ENCODE results near the gene PSMD10.
A peak's percentile ranks its signal among the peaks of the same experiment; 100 is the strongest.

Gene PSMD10

GRCh38 chrX:108091264-108091877 lies at the start of gene PSMD10, which contains the start of gene ATG4A:
PSMD10 (minus strand) TSS chrX:108091542; CDS start chrX:108091520, 22 bp downstream.
ATG4A (plus strand) TSS chrX:108091778; CDS start chrX:108091827, 49 bp downstream.
- peaks cover 3% of the 10 kb centered on the region; the same call in 1 of the 2 replicates for H3K27me3 ChIP-seq (ENCODE audit: control insufficient read depth, insufficient read depth, low read length)
- H3K27ac ChIP-seq (ENCODE audit: low read depth, low read length) = peak within 1 kb of the TSS; percentile 24; the same call in 1 of the 2 replicates
- peaks cover 2% of the 10 kb centered on the region; the same call in 1 of the 2 replicates for H3K4me1 ChIP-seq (ENCODE audit: control insufficient read depth, insufficient read depth, low read length)
- peaks cover 23% of the 10 kb centered on the region for H3K36me3 ChIP-seq (ENCODE audit: control insufficient read depth, insufficient read depth, low read length)
- peak within 1 kb of the TSS; percentile 90 for H3K9ac ChIP-seq (ENCODE audit: low read length)
- peak within 1 kb of the TSS; percentile 84 for H3K4me3 ChIP-seq (ENCODE audit: low read depth, low read length)
- H3K9me3 ChIP-seq (ENCODE audit: control insufficient read depth, insufficient read depth, low read depth, low read length) = no peaks in the 10 kb centered on the region

GRCh38 chrX:108138814-108139702 lies 47.7 kb upstream of the PSMD10 start:
- Histone ChIP-seq H3K4me1 (ENCODE audit: control insufficient read depth, insufficient read depth, low read length) (no peaks in the 10 kb centered on the region), H3K4me3 (ENCODE audit: low read depth, low read length) (no peak overlapping the region), H3K9ac (ENCODE audit: low read length) (no peak overlapping the region), H3K27me3 (ENCODE audit: control insufficient read depth, insufficient read depth, low read length) (peaks cover 3% of the 10 kb centered on the region; the same call in 1 of the 2 replicates), H3K27ac (ENCODE audit: low read depth, low read length) (no peak overlapping the region), H3K36me3 (ENCODE audit: control insufficient read depth, insufficient read depth, low read length) (no peaks in the 10 kb centered on the region), H3K9me3 (ENCODE audit: control insufficient read depth, insufficient read depth, low read depth, low read length) (no peaks in the 10 kb centered on the region)

- H3K9ac ChIP-seq (ENCODE audit: low read length) = no peak overlapping the region
- no peak overlapping the region for H3K4me3 ChIP-seq (ENCODE audit: low read depth, low read length)
- no peak overlapping the region for H3K27ac ChIP-seq (ENCODE audit: low read depth, low read length)
- peaks cover 3% of the 10 kb centered on the region; the same call in 1 of the 2 replicates for H3K27me3 ChIP-seq (ENCODE audit: control insufficient read depth, insufficient read depth, low read length)
- no peaks in the 10 kb centered on the region for H3K9me3 ChIP-seq (ENCODE audit: control insufficient read depth, insufficient read depth, low read depth, low read length)
- H3K36me3 ChIP-seq (ENCODE audit: control insufficient read depth, insufficient read depth, low read length) = no peaks in the 10 kb centered on the region
- no peaks in the 10 kb centered on the region; the same call in 1 of the 2 replicates for H3K4me1 ChIP-seq (ENCODE audit: control insufficient read depth, insufficient read depth, low read length)
Measured at GRCh38 chrX:108134724-108135123, 43.4 kb upstream of the PSMD10 start.

GRCh38 chrX:108132876-108133275 lies 41.5 kb upstream of the PSMD10 start:
- Histone ChIP-seq H3K4me3 (ENCODE audit: low read depth, low read length) (no peak overlapping the region), H3K9ac (ENCODE audit: low read length) (no peak overlapping the region), H3K4me1 (ENCODE audit: control insufficient read depth, insufficient read depth, low read length) (no peaks in the 10 kb centered on the region; the same call in 1 of the 2 replicates), H3K36me3 (ENCODE audit: control insufficient read depth, insufficient read depth, low read length) (no peaks in the 10 kb centered on the region), H3K27ac (ENCODE audit: low read depth, low read length) (no peak overlapping the region), H3K9me3 (ENCODE audit: control insufficient read depth, insufficient read depth, low read depth, low read length) (no peaks in the 10 kb centered on the region), H3K27me3 (ENCODE audit: control insufficient read depth, insufficient read depth, low read length) (no peaks in the 10 kb centered on the region)

GRCh38 chrX:108132034-108132433 lies 40.7 kb upstream of the PSMD10 start:
- H3K9me3 ChIP-seq (ENCODE audit: control insufficient read depth, insufficient read depth, low read depth, low read length) = no peaks in the 10 kb centered on the region
- H3K27ac ChIP-seq (ENCODE audit: low read depth, low read length) = no peak overlapping the region
- H3K36me3 ChIP-seq (ENCODE audit: control insufficient read depth, insufficient read depth, low read length) = no peaks in the 10 kb centered on the region
- no peaks in the 10 kb centered on the region for H3K27me3 ChIP-seq (ENCODE audit: control insufficient read depth, insufficient read depth, low read length)
- no peak overlapping the region for H3K9ac ChIP-seq (ENCODE audit: low read length)
- H3K4me1 ChIP-seq (ENCODE audit: control insufficient read depth, insufficient read depth, low read length) = peaks cover 6% of the 10 kb centered on the region
- no peak overlapping the region for H3K4me3 ChIP-seq (ENCODE audit: low read depth, low read length)

- H3K9ac ChIP-seq (ENCODE audit: low read length) = no peak overlapping the region
- no peaks in the 10 kb centered on the region for H3K36me3 ChIP-seq (ENCODE audit: control insufficient read depth, insufficient read depth, low read length)
- H3K27ac ChIP-seq (ENCODE audit: low read depth, low read length) = no peak overlapping the region
- peaks cover 11% of the 10 kb centered on the region for H3K4me1 ChIP-seq (ENCODE audit: control insufficient read depth, insufficient read depth, low read length)
- H3K4me3 ChIP-seq (ENCODE audit: low read depth, low read length) = no peak overlapping the region
- H3K27me3 ChIP-seq (ENCODE audit: control insufficient read depth, insufficient read depth, low read length) = no peaks in the 10 kb centered on the region
- H3K9me3 ChIP-seq (ENCODE audit: control insufficient read depth, insufficient read depth, low read depth, low read length) = no peaks in the 10 kb centered on the region
Measured at GRCh38 chrX:108131471-108131870, 40.1 kb upstream of the PSMD10 start.

GRCh38 chrX:108130889-108131288 lies 39.5 kb upstream of the PSMD10 start:
- Histone ChIP-seq H3K9me3 (ENCODE audit: control insufficient read depth, insufficient read depth, low read depth, low read length) (no peaks in the 10 kb centered on the region), H3K4me1 (ENCODE audit: control insufficient read depth, insufficient read depth, low read length) (peaks cover 17% of the 10 kb centered on the region), H3K27ac (ENCODE audit: low read depth, low read length) (no peak overlapping the region), H3K4me3 (ENCODE audit: low read depth, low read length) (no peak overlapping the region), H3K27me3 (ENCODE audit: control insufficient read depth, insufficient read depth, low read length) (no peaks in the 10 kb centered on the region), H3K9ac (ENCODE audit: low read length) (no peak overlapping the region), H3K36me3 (ENCODE audit: control insufficient read depth, insufficient read depth, low read length) (no peaks in the 10 kb centered on the region)

- Histone ChIP-seq H3K27me3 (ENCODE audit: control insufficient read depth, insufficient read depth, low read length) (no peaks in the 10 kb centered on the region; the same call in 1 of the 2 replicates), H3K4me1 (ENCODE audit: control insufficient read depth, insufficient read depth, low read length) (peaks cover 24% of the 10 kb centered on the region), H3K9me3 (ENCODE audit: control insufficient read depth, insufficient read depth, low read depth, low read length) (no peaks in the 10 kb centered on the region), H3K36me3 (ENCODE audit: control insufficient read depth, insufficient read depth, low read length) (no peaks in the 10 kb centered on the region), H3K4me3 (ENCODE audit: low read depth, low read length) (no peak overlapping the region), H3K27ac (ENCODE audit: low read depth, low read length) (peak overlapping the region; percentile 80), H3K9ac (ENCODE audit: low read length) (no peak overlapping the region)
Measured at GRCh38 chrX:108127152-108127551, 35.8 kb upstream of the PSMD10 start.

- Histone ChIP-seq H3K27ac (ENCODE audit: low read depth, low read length) (peak overlapping the region; percentile 80), H3K9me3 (ENCODE audit: control insufficient read depth, insufficient read depth, low read depth, low read length) (no peaks in the 10 kb centered on the region), H3K4me3 (ENCODE audit: low read depth, low read length) (peak overlapping the region; percentile 17; the same call in 1 of the 2 replicates), H3K27me3 (ENCODE audit: control insufficient read depth, insufficient read depth, low read length) (no peaks in the 10 kb centered on the region; the same call in 1 of the 2 replicates), H3K36me3 (ENCODE audit: control insufficient read depth, insufficient read depth, low read length) (no peaks in the 10 kb centered on the region), H3K4me1 (ENCODE audit: control insufficient read depth, insufficient read depth, low read length) (peaks cover 25% of the 10 kb centered on the region), H3K9ac (ENCODE audit: low read length) (peak overlapping the region; percentile 6)
Measured at GRCh38 chrX:108126661-108127060, 35.3 kb upstream of the PSMD10 start.

GRCh38 chrX:108123591-108124366 lies 32.4 kb upstream of the PSMD10 start:
- H3K9me3 ChIP-seq (ENCODE audit: control insufficient read depth, insufficient read depth, low read depth, low read length) = no peaks in the 10 kb centered on the region
- peaks cover 34% of the 10 kb centered on the region for H3K4me1 ChIP-seq (ENCODE audit: control insufficient read depth, insufficient read depth, low read length)
- no peak overlapping the region for H3K27ac ChIP-seq (ENCODE audit: low read depth, low read length)
- H3K9ac ChIP-seq (ENCODE audit: low read length) = no peak overlapping the region
- H3K4me3 ChIP-seq (ENCODE audit: low read depth, low read length) = no peak overlapping the region
- no peaks in the 10 kb centered on the region; the same call in 1 of the 2 replicates for H3K27me3 ChIP-seq (ENCODE audit: control insufficient read depth, insufficient read depth, low read length)
- H3K36me3 ChIP-seq (ENCODE audit: control insufficient read depth, insufficient read depth, low read length) = no peaks in the 10 kb centered on the region
